CD4-positive, alpha-beta T cell treated with Interleukin-4 for 4 hours (primary cell): ENCODE results near the gene CFAP97.

Experiments used
- DNase-seq: peaks from one replicate; pipeline ENCODE4 v3.0.0-alpha.2; 2020

Gene CFAP97

DNA sequence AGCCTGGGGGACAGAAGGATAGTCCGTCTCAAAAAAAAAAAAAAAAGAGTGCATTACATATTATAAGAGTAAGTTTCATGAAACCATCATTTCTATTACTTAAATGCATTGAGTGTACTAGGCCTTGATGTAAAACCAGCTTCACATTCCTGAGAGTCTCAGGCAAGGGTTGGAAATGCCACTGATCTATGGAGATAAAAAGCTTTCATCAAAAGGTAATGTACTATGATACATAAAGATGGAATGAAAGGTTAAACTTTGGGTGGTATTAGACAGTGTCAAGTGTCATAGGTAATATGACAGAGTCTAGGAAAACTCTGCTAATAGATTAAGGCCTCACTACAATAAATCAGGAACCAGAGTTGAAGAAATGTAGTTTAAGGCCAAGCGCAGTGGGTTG lies 7.4 kb downstream of the CFAP97 start:
- DNase-seq, result no peak

DNA sequence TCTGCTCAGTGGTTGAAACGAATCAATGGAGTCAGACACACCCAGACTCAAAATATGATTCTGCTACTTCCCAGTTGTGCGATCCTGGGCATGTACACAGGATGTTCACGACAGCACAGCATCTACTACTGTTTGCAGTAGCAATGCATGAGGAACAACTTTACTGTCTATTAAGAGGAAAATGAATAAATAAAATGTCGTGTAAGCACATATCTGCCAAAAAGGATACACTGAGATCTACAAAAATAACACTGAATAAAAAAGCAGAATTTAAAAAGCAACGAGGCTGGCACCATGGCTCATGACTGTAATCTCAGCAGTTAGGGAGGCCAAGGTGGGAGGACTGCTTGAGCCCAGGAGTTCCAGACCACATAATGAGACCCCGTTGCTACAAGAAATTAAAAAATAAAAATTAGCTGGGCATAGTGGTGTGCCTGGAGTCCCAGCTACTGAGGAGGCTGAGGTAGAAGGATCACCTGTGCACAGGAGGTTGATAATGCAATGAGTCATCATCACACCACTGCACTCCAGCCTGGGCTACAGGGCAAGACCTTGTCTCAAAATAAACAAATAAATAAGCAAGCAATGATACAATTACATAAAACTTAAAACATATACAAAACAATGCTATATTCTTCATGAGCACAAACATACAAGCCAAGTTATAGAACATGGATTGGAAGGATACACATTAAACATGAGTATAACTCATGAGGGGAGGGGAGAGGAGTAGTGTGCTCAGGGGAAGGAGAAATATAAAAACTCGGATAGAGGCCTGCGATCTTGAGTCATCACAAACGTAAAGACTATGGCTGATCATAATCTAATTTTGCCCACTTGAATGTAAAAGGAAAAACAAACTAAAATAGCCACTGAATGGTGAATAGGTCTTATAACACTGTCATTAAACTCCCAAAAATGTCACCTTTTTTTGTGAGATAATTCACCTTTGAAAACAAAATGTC lies 8.6 kb downstream of the CFAP97 start:
- DNase-seq, result no peak

DNA sequence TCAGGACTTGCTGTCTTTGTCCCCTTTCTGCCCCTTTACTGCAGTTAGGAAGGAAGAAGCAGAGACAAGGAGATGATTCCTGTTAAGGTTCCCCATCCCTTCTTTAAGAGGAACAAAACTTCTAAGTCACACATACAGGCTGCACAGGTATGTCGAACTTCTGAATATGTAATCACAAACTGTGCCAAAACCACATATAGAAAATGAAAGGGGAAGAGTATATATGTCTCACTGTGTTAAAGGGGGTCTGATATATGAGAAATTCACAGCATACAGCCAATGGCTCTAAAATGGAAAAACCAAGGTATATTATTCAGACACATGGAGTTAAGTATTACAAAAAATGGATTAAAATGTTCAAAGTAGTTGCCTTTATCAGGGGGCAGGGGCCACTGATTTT lies 11.7 kb downstream of the CFAP97 start:
- DNase-seq, result no peak

DNA sequence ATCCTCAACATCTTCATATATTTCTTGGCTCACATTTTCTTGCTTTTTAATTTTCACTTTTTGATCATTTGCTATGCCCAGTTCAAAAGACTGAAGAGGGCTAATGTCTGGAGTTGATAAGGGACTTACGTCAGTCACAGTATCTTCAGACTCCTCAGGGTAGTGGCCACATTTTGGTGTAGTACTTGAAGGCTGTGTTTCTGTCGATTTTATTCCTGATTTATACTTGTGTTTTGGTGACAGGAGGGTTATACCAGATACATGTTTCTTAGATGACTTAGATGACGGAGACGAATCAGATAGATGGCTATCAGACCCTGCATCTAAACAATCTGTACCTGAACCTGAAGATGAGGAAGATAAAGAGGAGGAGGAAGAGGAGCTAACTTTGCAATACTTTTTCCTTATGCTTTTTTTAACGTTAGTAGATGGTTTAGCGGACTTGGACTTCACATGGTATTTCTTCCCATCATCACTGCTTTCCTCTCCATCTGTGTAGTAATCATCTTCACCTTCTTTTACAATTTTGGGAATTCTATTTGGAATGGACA lies 13.4 kb downstream of the CFAP97 start:
- DNase-seq, result no peak

DNA sequence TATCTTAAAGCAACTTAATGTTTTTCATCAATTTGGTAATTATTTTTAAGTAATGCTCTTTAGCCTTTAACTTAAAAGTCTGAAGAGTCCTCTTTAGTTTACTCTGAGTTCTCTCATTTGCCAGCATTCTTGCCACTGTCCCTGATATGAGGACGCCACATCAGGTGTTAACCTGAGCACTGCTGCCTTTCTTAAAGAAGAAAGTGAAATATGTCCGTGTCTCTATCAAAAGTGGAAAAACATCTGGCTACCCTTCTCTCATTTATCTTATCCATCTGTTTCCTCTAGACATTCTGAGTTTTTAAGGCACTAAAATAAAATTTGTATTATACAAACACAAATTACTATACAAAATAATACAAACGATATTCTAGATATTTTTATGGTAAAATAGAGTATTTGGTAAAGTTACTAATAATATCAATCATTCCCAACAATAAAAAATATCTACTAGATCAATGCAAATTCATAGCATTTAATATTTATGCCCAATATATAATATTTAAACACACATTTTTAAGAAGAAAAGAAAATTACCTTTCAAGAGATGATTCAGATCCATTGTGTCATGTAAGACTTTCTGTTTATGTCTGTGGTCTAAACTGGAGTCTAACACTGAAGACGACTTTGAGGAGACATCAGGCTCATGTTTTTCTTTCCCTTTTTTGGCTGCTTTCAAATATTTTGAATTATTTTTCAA lies 14.0 kb downstream of the CFAP97 start:
- DNase-seq, result no peak

DNA sequence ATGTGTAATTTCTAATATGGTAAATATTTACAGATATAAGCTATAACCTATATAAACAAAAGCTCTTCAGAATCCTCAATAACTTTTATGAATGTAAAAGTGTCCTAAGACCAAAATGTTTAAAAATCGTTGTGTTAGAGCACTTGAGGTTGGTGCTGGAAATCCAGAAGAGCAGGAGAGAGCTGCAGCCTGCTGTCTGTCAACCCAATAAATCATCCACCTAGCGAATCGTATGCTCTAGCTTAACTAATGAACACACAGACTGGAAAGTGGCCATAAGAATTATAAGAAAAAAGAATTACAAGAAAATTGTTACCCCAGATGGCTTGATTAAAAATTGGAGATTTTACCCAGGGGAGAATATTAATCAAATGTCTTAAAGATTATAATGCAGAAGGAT lies 17.0 kb downstream of the CFAP97 start:
- DNase-seq, result no peak

DNA sequence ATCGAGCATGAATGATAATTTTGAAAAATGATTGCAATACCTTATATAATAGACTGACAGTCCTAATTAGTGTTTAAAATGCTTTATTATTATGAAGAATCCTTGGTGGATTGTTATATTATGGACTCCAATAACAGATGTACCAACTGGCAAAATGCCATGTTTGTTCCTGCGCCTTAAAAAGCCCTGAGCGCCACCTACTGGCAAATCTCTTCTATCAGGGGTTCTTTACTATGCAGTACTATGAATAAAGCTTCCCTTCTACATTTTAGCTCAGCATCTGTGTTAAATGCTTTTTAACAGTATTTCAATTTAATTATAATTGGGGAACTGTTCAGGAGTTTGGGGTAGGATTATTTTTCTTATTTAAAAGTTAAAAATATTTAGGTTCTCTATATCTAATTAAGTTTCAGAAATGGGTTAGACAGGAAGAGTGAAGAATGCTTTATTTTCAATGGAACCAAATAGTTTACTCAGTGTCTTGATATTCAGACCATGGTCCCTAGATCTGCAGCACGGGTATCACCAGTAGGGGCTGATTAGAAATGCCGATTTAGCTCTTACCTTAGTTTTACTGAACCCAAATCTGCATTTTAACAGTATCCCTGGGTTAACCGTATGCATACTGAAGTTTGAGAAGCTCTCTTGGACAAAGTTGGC lies 20.0 kb downstream of the CFAP97 start:
- DNase-seq, result peak; percentile 79

DNA sequence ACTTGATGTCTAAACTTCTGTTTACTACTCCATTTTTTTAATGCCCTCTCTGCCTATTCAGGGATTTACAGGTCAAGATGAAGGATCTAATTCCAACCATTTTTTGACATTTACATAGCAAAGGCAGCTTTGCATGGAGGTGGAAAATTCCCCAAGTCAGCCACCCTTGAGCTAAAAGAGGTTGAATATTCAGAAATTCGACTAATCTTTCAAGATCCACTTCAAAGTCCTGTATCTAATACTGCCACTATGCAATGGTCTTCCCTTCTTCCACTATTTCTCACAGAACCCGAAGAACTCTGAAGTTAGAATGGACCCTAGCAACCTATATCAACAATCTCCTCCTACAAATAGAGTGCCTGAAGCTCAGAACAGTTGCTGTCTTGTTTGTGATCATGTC lies 21.6 kb downstream of the CFAP97 start:
- no peak for DNase-seq

DNA sequence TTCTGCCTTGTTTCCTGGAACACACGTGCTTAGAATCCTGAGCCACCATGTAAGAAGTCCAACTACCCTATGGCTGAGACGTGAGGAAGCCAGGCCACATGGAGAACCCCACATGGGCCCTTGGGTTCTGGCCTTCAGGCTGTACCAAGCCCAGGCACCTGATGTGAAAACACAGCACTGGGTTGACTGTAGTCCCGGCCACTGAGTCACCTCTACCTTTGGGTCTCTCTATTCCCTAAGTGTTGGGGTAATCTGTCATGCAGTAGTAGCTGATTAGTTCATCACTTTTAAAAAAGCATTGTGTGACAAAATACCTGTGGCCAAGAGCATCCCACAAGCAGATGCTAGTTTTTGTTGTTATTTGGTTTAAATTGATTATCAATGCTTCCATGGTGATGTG lies 24.3 kb downstream of the CFAP97 start:
- DNase-seq, result no peak

DNA sequence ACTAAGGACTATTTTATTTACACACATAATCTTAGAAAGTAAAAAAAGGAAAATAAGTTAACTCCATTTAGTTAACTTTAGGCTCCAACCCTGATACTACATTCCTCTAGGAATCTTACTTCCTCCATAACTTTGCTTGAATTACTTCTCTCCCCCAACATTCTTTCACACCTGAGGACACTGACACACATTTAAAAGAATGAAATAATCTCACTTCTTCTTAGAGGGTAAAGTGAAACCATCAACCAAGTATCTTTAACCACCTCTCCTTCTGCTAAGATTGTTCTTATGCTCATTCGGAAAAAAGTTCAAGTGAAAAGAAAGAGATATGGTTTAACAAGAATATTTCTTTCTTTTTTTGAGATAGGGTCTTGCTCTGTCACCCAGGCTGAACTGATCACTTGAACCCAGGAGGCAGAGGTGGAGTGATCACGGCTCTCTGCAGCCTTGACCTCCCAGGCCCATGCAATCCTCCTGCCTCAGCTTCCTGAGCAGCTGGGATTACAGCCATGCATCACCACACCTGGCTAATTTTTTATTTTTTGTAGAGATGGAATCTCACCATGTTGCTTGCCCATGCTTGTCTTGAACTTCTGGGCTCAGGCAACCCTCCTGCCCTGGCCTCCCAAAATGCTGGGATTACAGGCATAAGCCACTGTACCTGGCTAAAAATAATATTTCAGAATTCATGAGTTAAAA lies 32.3 kb downstream of the CFAP97 start:
- DNase-seq, result no peak

DNA sequence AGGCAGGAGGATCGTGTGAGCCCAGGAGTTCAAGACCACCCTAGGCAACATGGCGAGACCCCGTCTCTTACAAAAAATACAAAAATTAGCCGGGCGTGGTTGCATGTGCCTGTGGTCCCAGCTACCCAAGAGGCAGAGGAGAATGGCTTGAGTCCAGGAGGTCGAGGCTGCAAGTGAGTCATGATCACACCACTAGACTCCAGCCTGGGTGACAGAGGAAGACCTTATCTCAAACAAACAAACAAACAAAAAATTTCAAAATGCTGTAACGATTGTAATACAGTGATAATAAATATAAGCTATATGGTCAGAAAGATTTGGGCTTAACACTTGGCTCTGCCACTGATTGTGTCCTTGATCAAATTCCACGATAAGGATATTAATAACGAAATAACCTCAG lies 36.6 kb downstream of the CFAP97 start:
- no peak for DNase-seq

DNA sequence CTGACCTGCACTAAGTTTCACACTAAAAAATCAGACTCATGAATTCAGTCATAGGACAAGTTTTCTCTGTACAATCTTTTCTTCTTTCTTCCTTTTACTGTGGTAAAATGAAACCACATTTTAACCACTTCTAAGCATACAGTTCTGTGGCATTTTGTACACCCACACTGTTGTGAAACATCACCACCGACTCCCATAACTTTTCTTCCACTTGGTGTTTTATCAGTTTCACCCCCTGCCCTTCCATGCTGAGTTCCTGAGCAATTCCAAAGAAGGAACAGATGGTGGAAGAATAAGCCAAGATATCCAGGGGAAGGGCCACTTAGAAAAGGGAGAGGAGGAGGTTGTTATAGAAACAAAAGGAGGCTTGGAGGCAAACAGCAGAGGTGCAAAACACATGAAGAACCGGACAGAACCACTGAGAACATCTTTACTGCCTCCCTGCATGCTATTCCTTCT lies 38.2 kb downstream of the CFAP97 start:
- peak; percentile 67 for DNase-seq

DNA sequence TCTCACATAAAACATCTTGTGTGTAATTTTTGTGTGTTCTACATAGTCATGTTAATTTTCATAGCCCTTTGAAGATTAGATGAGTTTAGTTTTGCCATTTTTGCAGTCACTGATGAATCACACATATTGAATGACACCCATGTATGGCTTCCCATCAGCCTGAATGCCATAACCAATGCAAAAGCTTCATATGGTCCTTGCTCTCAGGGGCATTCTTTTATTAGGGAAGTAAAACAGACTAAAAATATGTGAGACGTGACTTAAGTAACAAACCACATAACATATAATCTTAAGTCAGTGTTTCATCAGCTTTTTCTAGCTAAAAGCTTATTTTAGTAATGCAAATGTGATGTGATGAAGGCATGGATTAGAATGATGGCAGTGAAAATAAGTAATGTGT lies 52.5 kb downstream of the CFAP97 start:
- DNase-seq, result no peak

DNA sequence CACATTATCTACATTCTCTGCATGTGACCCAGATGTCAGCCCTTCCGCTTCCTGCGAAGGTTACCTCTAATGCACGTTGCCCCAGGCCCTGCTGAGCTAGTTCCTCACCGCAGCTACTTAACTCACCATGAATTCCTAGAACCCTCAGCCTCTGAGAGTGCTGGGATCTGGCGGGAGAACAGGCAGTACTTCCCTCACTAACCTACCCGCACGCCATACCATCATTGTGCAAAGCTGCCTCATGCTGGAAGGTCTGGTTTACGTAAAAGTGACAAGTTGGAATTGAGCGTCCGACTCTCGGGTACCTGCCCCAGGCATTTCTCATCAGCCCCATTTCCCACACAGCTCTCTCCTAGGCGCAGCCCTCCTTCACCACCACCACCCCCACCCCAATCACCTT lies 54.4 kb downstream of the CFAP97 start:
- DNase-seq, result no peak

DNA sequence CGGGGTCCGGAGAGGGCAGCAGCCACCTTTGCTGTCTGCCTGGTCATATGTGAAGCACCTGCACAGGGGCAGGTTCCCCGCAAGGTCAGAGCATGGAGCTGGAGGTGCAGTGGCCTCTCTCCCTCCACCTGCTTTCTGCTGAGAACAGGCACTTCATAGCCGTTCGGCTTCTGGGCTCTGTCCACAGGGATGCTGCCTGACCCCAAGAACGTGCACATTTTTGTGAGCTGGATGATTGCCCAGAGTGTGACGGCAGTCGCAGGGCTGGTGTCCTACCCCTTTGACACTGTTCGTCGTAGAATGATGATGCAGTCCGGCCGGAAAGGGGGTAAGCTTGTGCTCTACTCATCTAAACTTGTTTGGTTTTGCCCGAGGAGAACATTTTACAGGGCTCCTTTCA lies 58.2 kb downstream of the CFAP97 start:
- DNase-seq, result no peak

DNA sequence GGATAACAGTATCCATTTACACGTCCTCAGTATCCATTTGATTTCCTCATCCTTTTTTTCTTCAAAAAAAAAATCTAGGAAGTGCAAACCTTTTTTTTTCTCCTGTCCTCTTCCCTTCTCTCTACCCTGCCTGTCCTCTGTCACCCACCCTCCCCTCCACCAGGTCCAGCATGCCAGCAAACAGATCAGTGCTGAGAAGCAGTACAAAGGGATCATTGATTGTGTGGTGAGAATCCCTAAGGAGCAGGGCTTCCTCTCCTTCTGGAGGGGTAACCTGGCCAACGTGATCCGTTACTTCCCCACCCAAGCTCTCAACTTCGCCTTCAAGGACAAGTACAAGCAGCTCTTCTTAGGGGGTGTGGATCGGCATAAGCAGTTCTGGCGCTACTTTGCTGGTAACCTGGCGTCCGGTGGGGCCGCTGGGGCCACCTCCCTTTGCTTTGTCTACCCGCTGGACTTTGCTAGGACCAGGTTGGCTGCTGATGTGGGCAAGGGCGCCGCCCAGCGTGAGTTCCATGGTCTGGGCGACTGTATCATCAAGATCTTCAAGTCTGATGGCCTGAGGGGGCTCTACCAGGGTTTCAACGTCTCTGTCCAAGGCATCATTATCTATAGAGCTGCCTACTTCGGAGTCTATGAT lies 59.1 kb downstream of the CFAP97 start:
- DNase-seq, result no peak

DNA sequence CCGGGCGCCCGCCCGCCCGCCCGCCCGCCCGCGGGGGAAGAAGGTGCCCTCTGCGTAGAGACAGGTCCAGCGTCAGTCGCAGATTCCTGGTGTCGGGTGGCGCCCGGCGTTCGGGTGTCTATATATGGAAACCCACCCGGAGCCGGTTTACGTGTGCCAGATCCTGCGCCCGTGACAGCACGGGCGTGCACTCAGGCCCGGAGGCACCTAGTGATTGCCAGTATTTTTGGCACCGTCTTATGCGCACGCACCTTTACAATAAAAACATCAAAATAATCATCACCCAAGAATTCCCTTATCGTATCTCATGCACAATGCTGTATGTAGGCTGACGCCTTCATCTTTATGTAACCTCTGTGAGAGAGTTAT lies 60.2 kb downstream of the CFAP97 start:
- peak; percentile 28 for DNase-seq

DNA sequence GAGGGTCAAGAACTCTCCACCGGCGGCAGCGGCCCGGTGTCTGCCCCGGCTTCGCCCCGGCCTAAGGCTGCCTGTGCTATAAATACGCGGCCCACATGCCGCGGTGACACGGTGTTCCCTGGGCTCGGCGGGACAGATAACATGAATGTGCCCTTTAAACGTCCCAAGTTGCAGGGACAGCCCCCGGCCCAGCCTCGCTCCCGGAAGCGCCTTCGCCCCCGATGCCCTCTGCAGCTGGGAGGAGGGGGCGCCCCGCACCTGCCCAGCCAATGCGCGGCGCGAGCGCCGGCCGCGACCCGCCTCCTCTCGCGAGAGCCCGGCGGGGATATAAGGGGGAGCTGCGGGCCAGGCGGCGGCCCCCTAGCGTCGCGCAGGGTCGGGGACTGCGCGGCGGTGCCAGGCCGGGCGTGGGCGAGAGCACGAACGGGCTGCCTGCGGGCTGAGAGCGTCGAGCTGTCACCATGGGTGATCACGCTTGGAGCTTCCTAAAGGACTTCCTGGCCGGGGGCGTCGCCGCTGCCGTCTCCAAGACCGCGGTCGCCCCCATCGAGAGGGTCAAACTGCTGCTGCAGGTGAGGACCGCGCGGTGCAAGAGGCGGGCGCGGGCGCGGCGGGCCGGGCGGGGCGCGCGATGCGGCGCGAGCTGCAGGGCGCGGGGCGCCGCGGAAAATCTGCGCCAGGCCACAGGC lies 60.7 kb downstream of the CFAP97 start, which contains the start of gene SLC25A4:
Gene SLC25A4, plus strand, starts transcription at position 355 of the 689 bp plus-strand sequence. Its CDS starts 107 bp downstream, at position 462.
- peak; percentile 84 for DNase-seq

DNA sequence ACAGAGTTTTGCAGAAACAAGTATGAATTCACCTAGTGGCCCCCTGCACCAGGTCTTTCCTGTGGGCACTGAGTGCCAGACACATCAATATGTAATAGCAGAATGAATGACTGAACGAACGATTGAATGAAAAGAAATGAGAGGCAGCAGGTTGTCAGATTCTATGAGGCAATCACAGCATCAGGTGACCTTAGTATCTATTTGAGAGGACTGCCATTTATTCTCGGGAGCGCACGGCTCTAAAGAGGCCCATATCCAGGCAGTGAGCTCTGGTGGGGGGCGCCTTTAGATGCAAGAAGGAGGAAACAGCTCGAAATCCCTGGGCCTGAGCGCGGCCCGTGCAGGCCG lies 61.3 kb downstream of the CFAP97 start:
- no peak for DNase-seq

DNA sequence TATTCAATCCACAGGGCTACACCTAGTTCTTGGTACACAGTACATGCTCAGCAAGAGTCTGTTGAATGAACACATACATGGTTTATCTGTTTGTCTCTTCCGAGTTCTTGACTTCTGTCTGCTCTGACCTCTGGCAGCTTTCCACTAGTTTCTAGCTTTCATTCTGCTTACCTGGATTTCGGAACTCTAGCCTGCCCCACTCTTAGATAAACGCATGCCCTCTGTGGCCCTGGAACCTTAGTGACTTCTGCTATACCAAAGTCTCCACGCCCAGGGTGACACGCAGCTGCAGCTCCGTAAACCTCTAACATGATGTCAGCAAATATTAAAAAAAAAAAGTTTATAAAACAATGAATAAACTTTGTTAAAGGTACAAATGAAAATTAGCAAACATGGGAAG lies 62.0 kb downstream of the CFAP97 start:
- DNase-seq, result no peak

DNA sequence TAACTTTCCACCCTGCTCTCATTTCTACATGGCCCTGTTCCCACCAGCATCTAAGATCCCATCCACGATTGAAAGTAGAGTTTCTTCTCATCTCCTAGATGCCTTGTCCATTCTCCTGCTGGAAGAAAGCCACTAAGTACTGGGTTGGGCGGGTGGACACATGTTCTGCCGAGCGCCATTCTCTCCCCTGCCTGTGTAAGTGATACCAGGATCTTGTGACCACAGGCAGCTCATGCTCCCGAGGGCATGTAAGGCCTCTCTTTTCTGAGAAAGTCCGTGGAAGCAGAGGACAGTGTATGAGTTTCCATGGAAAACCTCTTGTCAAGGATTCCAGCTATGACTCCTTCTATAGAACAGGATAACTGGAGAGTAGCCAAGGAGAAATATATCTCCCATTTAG lies 64.1 kb downstream of the CFAP97 start:
- no peak for DNase-seq

DNA sequence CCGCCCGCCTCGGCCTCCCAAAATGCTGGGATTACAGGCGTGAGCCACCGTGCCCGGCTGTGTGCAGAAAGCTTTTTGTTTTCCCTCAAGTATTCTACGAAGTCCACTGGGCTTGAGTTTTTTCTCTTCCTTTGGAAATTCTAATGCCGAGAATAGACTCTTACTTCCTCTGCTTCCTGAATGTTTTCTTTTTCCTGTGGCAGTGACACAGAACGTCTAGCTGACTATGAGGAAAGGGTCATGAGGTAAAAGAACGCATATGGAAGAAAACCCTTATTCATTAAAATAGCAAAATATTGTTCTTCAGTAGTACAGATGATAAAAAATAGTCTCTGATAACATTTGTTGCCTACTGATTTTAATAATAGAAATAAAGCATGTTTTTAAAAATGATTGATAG lies 65.6 kb downstream of the CFAP97 start:
- no peak for DNase-seq
